HUDEP-2 (cell line): Measurements from ENCODE around the gene PFKFB2.

ENCODE experiments used
- DNase-seq, 76 experiments: peaks; one replicate each; lab custom pipeline; 2025; ENCODE audit not compliant: unreplicated experiment in 76 of 76; lab: John Stamatoyannopoulos, UW

Gene PFKFB2

DNA sequence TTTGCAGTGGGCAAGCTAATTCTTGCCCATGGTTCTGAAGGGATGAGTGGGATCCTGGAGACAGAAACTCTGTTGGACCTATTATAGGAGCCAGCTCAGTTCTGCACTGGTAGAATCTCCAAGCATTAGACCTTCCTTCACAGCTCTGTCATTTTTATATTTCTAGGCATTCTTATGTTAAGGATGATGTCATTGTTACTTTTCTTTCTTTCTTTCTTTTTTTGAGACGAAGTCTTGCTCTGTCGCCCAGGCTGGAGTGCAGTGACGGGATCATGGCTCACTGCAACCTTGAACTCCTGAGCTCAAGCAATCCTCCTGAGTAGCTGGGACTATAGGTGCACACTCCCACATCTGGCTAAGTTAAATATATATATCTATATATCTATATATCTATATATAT lies 7.5 kb downstream of the PFKFB2 start:
- no peak for DNase-seq

DNA sequence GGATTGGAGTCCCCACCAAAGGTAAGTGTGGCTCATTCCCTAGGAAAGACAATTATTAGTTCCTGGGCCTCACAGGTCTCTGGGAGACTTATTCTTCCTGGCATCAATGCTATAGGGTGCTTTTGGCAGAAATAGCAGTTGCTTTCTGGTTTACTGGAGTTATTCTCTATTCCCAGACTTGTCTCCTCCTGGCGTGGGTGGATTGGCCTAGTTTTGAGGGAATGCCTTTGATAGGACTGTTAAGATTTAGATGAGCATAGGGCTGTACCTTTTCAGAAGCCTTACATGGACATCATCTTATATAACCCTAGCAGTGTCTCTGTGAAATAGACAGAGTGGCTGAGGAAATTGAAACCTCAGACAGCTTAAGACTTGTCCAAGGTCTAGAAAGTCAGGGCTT lies 9.0 kb downstream of the PFKFB2 start:
- DNase-seq = no peak

DNA sequence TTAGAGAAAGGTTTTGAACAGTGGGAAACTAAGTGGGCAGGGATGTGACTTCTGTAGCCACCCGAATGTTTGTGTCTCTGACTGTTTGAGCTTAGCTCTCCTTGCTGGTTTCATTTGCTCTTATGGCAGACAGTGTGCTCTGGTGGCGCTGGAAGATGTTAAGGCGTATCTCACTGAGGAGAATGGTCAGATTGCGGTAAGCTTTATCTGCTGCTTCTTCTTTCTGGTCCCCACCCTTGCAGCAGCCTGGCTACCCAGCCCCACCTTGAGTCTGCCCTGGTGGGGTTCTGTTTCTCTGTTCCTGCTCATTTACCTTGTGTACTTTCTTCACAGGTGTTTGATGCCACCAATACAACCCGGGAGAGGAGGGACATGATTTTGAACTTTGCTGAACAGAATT lies 9.9 kb downstream of the PFKFB2 start:
- no peak for DNase-seq

DNA sequence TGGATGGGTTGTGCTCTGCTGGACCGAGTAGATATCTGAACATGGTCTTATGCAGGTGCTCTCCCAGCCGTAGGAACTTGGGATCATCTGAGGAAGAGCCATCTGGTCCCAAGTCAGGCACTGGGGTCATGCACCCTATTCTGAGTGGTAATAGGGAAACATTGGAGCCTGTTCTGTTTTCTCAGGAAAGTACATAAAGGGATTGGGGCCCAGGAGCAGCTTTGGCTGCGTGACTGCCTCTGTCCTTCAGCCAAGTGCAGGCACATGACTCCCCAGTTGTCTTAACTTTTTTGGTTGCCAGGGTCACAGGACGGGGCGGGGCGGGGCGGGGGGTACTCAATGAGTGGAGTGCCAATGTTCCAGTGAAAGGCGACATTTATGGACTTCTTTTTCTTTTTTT lies 11.5 kb downstream of the PFKFB2 start:
- peak in 7 of 76 experiments; percentile 7 to 18 (median 14) for DNase-seq

DNA sequence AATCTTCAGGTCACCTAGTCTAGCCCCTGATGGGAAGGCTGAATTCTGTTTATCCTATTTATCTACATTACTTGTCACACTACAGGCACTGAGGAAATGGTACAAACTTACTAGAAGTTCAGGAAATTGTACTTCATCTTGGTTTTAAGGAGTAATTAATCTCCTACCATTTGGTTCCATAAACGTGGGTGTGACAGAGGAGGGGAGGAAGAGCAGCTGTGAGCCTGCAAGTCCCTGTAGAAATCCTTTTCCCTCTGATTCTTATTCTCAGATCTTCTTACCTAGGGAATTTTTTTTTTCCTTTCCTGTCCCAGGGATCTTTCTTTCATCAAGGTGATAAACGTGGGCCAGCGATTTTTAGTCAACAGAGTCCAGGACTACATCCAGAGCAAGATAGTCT lies 14.1 kb downstream of the PFKFB2 start:
- DNase-seq = no peak

DNA sequence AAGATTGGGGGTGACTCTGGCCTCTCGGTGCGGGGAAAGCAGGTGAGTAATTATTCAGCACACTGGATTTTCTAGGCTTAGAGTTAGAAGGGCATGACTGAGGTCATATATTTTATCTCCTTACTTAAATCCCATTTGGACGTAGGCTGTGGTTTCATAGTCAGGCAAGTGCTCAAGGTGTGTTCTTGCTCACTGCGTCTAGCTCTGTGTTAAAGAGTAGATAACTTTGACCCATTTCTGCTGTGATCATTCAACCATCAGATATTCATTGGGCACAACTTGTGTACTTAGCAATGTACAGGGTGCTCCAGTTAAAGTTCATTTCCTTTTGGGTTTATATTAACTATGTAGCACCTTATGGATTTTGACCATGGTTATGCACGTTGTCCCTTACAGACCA lies 14.6 kb downstream of the PFKFB2 start:
- DNase-seq = no peak

DNA sequence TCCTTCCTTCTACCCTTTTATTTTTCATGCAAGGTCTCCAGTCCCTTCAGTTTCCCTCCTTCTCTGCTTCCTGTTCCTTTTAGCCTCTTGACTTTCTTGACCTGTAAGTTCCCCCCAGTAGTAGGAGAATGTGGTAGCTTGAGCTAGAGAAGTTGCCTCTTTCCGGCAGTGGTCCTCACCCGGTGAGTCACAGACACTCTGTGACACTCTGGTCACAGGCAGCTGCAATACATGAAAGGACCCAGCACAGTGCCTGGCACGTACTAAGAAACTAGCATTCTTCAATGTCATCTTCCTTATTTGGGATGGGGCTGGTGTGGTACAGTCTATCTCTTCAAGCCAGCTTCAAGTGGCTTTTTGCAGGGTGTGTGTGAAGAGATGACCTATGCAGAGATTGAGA lies 16.0 kb downstream of the PFKFB2 start:
- no peak for DNase-seq

DNA sequence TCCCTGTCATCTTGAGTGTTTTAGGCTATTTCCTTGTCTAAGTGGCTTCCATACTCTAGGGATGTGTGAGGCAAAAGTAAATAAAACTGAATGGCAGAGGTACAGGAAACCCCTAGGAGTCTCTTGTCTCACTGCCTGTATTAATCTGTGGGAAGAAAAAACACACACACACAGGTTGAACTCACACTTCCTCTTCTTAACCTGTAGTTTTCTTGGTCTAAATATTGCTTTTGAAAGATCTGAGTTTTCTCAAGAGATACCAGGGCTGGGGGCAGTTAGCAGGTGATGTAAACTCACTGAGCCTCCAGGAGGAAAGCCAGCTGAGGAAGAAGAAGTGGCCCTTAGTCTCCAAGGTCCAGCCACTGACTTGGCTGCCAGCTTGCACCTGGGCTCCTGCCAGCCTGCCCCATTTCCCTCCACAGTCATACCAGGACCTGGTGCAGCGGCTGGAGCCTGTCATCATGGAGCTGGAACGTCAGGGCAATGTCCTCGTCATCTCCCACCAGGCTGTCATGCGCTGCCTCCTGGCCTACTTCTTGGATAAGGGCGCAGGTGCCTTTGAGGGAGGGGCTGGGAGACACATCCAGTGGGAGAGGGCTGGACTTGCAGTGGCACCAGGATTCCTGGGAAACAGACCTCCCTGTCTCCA lies 16.9 kb downstream of the PFKFB2 start:
- DNase-seq = no peak

DNA sequence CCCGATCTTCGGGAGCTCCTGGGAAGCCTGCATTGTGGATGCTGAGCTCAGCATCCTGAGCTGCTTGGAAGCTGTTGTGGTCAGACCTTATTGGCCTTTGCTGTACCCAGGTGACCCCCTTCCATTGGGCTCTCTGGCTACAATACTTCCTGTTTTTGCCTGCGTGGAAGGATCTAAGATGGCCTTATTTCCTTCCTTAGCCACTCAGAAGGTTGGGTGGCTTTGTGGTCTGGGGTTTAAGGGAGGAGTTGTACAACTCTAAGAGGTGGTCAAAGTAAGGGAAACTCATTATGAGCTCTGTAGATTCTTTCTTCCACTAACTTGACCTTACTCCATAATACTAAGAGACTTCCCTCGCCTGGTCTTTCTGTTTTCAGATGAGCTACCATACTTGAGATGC lies 17.7 kb downstream of the PFKFB2 start:
- no peak for DNase-seq

DNA sequence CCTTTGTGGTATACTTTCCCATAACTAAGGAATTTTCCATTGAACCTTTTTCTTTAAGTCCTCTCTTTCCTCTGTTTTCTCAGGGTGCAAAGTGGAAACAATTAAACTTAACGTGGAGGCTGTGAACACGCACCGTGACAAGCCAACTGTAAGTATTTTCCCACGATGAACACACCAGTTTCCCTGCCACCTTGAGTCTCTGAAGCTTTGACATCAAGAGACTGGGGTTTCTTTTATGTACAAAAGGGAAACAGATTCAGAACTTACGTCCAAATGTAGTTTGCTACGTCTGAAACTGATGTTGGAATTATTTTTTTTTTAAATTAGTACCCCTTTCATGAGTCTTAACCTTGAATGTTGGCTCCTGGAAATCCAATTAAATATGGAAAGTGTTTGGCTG lies 18.4 kb downstream of the PFKFB2 start:
- no peak for DNase-seq

DNA sequence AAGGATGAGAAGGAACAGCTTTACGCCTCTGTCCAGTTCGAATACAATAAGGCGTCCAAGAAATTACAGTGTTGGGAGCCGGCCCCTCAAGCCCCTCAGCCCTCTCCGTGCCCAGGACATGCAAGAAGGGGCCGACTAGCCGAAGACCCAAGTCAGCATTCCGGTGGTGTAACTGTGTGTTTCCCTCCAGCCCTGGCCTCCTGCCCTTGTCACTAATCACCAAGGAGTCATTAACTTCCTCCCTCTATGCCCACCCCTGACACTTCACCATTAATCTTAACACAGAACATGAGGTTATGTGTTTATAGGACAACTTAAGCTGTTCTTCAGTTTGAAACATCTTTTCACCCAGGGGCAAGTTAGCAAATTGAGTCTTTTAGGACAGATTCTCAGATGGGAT lies 19.2 kb downstream of the PFKFB2 start:
- DNase-seq = no peak

DNA sequence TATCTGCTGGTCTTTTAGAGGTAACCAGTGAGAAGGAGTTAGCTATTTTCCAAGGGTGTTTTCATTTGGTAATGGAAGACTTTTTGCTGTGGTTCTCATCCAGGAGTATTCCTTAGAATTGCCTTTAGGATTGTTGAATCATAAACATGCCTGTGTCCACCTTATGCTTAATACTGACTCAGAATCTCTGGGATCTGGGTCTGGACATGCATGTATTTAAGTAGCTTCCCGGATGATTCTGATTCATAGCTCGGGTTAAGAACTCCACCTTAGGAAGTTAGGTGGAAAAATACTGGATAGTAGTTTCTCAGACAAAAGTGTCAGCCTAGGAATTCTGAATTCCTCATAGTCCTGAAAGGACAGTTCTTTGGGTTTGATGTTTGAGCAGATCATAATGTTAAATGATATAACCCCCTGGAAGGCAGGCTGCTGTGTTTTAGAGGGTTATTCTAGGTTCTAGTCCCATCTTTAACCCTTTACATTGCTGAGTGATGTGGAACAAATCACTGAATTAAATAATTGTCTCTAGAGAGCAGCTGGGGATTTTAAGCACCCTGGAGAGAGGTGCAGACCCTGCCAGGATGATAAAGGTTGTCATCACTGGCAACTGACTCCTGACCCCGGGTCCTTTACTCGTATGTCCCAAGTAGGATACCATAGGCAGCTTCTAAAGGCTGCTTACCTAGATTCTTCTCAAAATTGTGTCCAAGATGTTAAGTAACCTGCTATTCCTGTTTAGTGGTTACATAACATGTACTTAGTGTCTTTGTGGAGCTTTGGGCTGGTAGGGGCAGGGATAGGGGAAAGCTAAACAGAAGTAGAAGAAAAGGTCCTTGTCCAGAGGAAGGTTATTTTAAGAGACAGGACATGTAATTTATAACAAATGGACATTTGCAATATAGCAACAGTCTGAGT lies 21.1 kb downstream of the PFKFB2 start:
- DNase-seq = no peak

DNA sequence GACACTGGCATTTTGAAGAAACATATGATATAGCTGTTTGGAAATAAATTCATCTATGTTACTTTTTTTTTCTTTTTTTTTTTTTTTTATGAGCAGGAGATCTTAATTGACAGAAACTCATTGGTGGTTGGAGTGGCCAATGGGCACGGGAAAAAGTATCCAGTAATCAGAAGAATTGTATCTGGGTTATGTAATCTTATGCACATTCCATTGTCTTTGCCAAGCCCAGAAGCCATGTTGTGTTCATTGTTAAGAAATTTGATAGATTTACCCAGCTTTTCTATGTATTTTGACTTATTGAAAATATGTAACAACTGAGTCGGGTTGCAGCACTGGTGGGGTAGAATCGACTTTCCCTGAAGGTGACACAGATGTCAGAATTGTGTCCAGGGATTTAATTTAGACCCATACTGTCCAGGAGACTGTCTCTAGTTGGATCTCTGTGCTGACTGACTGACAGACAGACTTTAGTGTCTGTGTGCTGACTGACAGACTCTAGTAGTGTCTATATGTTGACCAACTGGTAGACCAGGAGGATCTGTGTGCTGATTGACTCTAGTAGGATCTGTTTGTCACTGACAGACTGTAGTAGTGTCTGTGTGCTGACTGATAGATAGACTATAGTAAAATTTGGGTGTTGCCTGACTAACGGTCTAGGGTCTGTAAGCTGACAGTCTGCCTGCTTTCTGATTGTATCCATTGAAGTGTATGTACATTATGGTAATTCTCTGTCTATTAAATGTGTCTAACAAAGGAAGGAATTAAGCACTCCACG lies 23.3 kb downstream of the PFKFB2 start:
- peak in 11 of 76 experiments; percentile 7 to 41 (median 25) for DNase-seq

DNA sequence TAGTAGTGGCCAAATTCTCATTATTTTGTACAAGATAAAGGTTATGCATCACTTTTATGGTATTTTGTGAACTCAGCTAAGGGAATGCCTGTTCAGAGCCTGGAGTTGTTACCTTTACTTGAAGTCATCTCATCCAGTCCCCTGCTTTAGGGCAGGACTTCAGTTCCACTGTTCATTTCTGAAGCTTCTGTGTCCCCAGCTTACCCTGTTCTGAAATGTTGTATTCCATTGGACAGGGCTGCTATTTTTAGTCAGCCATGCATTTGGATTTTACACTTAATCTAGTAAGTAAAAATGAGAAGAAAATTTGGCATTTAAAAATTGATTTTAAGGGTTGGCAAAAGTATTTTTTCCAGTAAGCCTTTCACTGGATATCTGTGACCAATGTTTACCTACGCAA lies 23.9 kb downstream of the PFKFB2 start:
- DNase-seq = no peak

DNA sequence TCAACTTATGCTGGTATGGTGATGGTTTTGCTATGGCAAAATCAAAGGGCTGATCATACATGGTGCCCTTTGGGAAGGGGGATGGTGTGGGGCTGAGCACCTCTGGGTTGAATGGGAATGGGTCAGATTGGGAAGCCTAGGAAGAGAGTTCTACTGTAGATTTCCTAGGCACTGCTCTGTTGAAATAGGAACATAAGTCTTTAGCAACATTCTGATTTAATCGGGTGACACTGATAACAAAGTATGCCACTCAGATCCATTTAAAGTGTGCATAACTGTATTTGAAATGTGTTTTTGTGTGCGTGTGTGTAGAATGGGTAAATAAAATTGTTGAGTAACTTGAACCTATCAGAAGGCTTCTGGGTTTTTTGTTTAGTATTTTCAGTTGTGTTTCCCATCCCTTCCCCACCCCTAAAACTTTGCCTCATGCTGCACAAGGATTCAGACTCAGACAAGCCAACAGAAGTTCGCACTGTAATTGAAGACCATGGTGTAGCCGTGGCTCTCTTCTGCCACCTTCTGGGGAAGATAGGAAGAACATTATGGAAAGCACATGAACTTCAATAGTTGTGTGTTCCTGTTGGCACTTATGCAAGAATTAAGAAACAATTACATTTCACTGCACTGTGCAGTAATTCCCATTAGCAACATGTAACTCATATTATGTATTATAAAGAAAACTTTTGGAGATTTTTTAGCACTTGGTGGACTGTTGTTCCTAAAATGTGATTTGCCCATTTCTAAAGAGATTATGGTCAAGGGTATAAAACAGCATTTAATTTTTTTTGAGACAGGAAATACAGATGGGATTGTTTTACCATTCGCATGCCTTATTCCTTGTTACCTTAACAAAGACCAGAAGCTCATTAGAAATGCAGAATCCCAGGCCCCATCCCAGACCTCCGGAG lies 24.6 kb downstream of the PFKFB2 start:
- DNase-seq = peak in 65 of 76 experiments; percentile 7 to 83 (median 56)

DNA sequence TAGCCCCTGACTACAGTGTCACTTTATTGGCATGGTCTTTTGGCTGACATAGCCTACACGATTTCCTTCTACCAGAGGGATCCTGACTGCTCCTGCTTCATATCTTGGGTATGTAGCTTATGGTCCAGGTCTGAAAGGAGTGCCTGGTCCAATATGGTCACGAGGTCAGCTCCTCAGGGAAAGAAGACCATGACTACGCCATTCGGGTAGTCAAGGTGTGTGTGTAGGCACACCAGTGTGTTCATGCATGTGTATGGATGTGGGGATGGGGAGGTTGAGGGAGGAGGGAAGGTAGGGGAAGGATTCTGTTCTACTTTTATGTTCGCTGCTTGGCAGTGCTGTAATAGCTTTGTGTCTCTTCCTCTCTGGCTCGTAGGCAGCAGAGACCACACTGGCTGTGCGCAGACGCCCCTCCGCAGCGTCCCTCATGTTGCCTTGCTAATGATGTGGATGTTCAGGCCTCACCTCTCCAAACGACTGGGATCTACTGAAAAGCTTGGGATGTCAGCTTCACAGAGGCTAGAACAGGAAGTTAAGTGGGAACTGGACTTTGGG lies 25.6 kb downstream of the PFKFB2 start:
- DNase-seq = no peak

DNA sequence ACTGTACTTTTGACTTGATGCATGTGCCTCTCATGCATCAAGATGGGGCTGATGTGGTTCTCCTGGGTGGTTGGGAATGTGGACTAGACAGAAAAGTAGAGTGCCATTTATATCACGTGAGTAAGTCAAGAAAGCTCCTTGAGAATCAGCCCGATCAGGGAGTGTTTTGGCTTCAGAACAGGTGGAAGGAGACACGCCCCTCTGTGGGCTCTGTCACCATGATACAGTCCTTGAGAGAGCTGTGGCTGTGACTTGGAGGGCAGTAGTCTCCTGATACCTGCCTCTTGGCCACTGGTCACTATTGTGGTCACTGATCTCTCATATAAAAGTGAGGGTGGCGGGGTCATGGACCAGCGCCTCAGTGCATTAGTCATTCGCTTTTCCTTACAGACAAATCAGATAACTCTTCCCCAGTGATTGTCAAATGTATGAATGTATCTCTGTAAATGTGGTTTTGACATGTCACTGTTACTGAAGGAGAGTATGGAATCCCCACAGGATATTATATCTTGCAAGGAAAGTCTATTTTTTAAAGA lies 26.7 kb downstream of the PFKFB2 start:
- DNase-seq = peak in 2 of 76 experiments; percentile 8

DNA sequence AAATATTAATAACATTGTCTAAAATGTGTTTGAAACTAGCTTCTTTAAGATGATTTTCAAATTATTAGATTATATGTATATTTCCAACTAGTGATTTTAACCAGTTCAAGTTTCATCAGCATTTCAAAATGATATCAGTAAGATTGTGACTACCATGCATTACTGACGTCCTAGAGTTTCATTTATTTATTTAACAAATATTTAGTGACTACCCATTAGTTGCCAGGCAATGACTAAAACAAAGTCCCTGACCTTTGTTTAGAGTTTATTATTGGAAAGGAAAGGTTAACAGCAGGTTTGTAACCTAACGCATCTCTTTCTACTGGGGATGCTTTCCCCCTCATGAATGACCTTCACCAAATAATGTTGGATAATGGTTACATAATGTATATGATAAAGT lies 28.0 kb downstream of the PFKFB2 start:
- no peak for DNase-seq

DNA sequence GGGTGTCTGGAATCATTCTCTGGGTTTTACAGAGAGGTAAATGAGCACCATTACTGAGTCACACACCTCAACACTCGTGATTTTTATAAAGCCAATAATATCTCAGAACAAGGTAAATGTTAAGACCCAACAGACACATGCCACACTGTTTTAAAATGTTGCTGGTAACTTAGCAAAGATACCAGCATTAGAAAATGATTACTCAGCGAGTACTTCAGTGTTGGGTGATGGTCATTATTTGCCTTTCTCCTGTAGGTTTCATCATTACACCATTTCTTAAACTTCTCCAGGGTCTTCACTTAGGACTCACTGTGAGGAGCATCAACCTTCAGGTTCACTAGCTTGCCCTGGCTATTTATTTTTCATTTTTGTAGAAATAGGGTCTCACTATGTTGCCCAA lies 28.7 kb downstream of the PFKFB2 start:
- no peak for DNase-seq

DNA sequence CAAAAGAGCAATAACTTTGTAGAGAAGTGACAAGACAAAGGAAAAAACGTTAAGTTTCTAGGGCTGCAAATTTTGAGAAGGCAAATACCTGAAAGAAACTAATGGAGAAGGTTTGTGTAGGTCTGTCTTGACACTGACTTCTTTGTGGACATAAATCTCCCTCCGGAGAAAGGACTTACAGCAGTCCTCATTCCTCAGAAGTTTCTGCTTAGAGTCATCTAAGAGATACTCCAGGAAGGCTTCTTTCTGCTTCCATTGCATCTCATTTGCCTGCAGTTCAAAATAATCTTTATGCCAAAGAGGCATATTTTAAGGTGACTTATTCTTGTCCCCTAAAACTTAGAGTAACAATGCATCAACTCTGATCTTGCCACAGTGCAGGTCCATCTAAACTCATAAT lies 31.2 kb downstream of the PFKFB2 start:
- DNase-seq = no peak
